GM23338 (cell line): Measurements from ENCODE around the gene OSBPL10.

Experiments used
- EZH2 ChIP-seq: fragments of 200-600 bp; sonication (generic); IDR thresholded peaks from one replicate; pipeline ENCODE4 v1.8.0; 2017; ENCODE audit warnings: antibody characterized with exemption, mild to moderate bottlenecking, low read depth; ENCODE audit not compliant: unreplicated experiment
- EZH2phosphoT487 ChIP-seq: fragments of 200-600 bp; sonication (generic); IDR thresholded peaks from one replicate; pipeline ENCODE4 v1.8.1; 2018; ENCODE audit warnings: antibody characterized with exemption; ENCODE audit not compliant: unreplicated experiment
- JUNB ChIP-seq: IDR thresholded peaks from one replicate; pipeline ENCODE4 v1.6.1; 2016; ENCODE audit warnings: antibody characterized with exemption; ENCODE audit not compliant: unreplicated experiment
- POLR2AphosphoS5 ChIP-seq: IDR thresholded peaks from 2 replicates; pipeline ENCODE4 v1.6.1; 2016; ENCODE audit warnings: antibody characterized with exemption, low read depth
- ZNF114 ChIP-seq: fragments of 250-450 bp; sonication (Bioruptor Pico); IDR thresholded peaks from 2 replicates; pipeline ENCODE4 v1.5.0; 2020; ENCODE audit warnings: mild to moderate bottlenecking, moderate library complexity
- TF ChIP-seq, protein P1 (sequence below), 2 experiments: fragments of 200-600 bp in 1 of 2; sonication (generic) in 1 of 2; conservative IDR thresholded peaks; 2 replicates each; pipeline versions ENCODE4 v1.5.1 to v1.6.1; 2016 to 2017; ENCODE audit warnings: antibody characterized with exemption in 2 of 2, low read depth in 2 of 2, mild to moderate bottlenecking in 2 of 2, moderate library complexity in 1 of 2
- TF ChIP-seq, protein P2 (sequence below): IDR thresholded peaks from one replicate; pipeline ENCODE4 v1.6.1; 2018; ENCODE audit warnings: antibody characterized with exemption; ENCODE audit not compliant: unreplicated experiment

DNA sequence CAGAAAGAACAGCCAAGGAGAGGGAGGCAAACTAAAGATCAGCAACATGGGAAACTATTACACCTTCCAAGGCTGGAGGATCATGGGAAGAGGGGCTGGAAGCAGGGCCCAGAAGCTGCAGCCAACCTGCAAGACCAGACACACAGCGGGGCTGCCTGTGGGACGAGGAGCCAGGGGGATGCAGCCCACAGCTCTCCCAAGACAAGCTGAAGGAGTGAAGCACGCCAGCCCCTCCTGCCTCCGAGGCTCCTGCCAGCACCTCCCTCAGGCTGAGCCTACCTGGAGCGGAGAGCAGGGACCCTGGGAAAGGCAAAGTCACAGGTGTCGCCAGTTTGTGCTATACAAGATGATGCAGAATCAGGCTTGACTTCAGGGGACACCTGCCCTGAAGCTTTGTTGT lies 133.3 kb downstream of the OSBPL10 start:
- no peak for TF ChIP-seq EZH2
- no peak for TF ChIP-seq JUNB
- TF ChIP-seq, protein P1, sequence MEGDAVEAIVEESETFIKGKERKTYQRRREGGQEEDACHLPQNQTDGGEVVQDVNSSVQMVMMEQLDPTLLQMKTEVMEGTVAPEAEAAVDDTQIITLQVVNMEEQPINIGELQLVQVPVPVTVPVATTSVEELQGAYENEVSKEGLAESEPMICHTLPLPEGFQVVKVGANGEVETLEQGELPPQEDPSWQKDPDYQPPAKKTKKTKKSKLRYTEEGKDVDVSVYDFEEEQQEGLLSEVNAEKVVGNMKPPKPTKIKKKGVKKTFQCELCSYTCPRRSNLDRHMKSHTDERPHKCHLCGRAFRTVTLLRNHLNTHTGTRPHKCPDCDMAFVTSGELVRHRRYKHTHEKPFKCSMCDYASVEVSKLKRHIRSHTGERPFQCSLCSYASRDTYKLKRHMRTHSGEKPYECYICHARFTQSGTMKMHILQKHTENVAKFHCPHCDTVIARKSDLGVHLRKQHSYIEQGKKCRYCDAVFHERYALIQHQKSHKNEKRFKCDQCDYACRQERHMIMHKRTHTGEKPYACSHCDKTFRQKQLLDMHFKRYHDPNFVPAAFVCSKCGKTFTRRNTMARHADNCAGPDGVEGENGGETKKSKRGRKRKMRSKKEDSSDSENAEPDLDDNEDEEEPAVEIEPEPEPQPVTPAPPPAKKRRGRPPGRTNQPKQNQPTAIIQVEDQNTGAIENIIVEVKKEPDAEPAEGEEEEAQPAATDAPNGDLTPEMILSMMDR (conservative IDR thresholded peaks at IDR 0.05; ENCODE audit: low read depth in 2 of 2): no peak
- TF ChIP-seq POLR2AphosphoS5: no peak
- TF ChIP-seq ZNF114 (CRISPR knock-in tag): no peak
- TF ChIP-seq, protein P2, sequence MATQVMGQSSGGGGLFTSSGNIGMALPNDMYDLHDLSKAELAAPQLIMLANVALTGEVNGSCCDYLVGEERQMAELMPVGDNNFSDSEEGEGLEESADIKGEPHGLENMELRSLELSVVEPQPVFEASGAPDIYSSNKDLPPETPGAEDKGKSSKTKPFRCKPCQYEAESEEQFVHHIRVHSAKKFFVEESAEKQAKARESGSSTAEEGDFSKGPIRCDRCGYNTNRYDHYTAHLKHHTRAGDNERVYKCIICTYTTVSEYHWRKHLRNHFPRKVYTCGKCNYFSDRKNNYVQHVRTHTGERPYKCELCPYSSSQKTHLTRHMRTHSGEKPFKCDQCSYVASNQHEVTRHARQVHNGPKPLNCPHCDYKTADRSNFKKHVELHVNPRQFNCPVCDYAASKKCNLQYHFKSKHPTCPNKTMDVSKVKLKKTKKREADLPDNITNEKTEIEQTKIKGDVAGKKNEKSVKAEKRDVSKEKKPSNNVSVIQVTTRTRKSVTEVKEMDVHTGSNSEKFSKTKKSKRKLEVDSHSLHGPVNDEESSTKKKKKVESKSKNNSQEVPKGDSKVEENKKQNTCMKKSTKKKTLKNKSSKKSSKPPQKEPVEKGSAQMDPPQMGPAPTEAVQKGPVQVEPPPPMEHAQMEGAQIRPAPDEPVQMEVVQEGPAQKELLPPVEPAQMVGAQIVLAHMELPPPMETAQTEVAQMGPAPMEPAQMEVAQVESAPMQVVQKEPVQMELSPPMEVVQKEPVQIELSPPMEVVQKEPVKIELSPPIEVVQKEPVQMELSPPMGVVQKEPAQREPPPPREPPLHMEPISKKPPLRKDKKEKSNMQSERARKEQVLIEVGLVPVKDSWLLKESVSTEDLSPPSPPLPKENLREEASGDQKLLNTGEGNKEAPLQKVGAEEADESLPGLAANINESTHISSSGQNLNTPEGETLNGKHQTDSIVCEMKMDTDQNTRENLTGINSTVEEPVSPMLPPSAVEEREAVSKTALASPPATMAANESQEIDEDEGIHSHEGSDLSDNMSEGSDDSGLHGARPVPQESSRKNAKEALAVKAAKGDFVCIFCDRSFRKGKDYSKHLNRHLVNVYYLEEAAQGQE: no peak
- no peak for TF ChIP-seq EZH2phosphoT487
